ENCODE measurements around the gene CREB3L1.
"Not testable (repeated sequence)": the region's sequence is repeated elsewhere in the genome, so short reads cannot be mapped to it uniquely, and the experiment has no call there.

Gene CREB3L1

DNA sequence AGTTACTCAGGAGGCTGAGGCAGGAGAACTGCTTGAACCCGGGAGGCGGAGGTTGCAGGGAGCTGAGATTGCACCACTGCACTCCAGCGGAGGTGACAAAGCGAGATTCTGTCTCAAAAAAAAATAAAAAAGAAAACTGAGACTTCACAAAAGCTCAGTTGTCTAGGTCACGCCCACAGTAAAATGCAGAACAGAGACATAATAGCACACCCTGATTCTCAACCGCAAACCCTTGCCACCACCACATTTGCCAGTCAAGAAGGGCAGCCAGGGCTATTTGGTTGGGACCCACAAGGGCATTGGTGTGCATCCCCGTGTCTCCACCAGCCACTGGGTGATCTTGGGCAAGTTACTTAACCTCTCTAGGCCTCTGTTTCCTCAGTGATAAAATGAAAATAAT is 25.4 kb downstream of the CREB3L1 start:
- no peak for TF ChIP-seq FOXP2 (optimal IDR thresholded peaks at IDR 0.05; ENCODE audit: control extremely low read depth, extremely low read length, insufficient read depth)
- DNase-seq (ENCODE audit: low read depth, low spot score), result no peak
- no peaks in the 10 kb centered on the region for H3K9me3 ChIP-seq (ENCODE audit: low read depth, low read length)
- H3K36me3 ChIP-seq (ENCODE audit: insufficient read depth, low read length), result no peaks in the 10 kb centered on the region
- no peak overlapping the region for H3K4me3 ChIP-seq
- no peak overlapping the region for H3K9ac ChIP-seq (ENCODE audit: insufficient read length)
- no peak overlapping the region for H3K27ac ChIP-seq

DNA sequence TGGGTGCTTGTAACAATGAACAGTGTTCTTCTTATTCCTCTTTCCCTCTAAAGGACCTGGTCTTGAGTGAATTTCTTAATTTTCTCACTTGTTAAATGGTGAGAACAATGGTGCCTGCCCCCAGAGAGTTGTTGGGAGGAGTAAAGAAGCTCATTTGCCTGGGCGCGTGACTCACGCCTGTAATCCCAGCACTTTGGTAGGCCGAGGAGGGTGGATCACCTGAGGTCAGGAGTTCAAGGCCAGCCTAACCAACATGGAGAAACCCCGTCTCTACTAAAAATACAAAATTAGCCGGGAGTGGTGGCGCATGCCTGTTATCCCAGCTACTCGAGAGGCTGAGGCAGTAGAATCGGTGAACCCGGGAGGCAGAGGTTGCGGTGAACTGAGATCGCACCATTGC is 26.6 kb downstream of the CREB3L1 start:
- DNase-seq (ENCODE audit: low read depth, low spot score); H3K36me3 ChIP-seq (ENCODE audit: insufficient read depth, low read length); H3K27ac ChIP-seq; H3K4me3 ChIP-seq; H3K9me3 ChIP-seq (ENCODE audit: low read depth, low read length); H3K9ac ChIP-seq (ENCODE audit: insufficient read length): not testable (repeated sequence)

DNA sequence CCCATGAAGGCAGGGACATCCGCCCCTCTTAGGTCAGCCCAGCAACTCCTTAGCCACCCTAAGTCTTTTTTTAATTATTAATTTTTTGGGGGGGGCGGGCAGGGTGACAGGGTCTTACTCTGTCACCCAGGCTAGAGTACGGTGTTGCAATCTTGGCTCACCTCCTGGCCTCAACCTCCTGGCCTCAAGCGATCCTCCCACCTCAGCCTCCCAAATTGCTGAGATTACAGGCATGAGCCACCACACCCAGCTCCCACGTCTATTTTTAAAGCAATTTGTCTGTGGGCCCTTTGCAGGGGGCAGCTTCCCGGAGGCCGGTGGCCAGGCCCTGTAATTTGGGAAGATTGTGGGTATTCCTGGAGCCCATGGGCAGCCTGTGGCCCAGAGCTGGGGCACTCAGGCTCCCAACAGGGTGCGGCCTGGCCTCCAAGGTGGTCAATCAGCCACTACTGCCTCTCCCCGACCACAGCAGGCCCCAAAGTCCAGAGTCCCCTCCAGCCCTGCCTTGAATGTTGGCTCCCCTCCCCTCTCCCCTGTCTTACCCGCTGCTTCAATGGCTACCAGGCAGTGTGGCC is 27.2 kb downstream of the CREB3L1 start:
- Histone ChIP-seq H3K9me3 (ENCODE audit: low read depth, low read length) (no peaks in the 10 kb centered on the region), H3K9ac (ENCODE audit: insufficient read length) (no peak overlapping the region), H3K4me3 (no peak overlapping the region), H3K36me3 (ENCODE audit: insufficient read depth, low read length) (no peaks in the 10 kb centered on the region), H3K27ac (no peak overlapping the region)
- no peak for DNase-seq (ENCODE audit: low read depth, low spot score)
- TF ChIP-seq FOXP2 (optimal IDR thresholded peaks at IDR 0.05; ENCODE audit: control extremely low read depth, extremely low read length, insufficient read depth) (no peak), POLR2AphosphoS5 (IDR thresholded peaks at IDR 0.05; ENCODE audit: borderline replicate concordance, low read depth, low read length) (no peak), EZH2 (IDR thresholded peaks at IDR 0.05) (no peak)

- DNase-seq (ENCODE audit: low read depth, low spot score), result no peak
- H3K9me3 ChIP-seq (ENCODE audit: low read depth, low read length), result no peaks in the 10 kb centered on the region
- no peak overlapping the region for H3K9ac ChIP-seq (ENCODE audit: insufficient read length)
- H3K27ac ChIP-seq, result no peak overlapping the region
- H3K36me3 ChIP-seq (ENCODE audit: insufficient read depth, low read length), result no peaks in the 10 kb centered on the region
- H3K4me3 ChIP-seq, result no peak overlapping the region
- TF ChIP-seq FOXP2 (optimal IDR thresholded peaks at IDR 0.05; ENCODE audit: control extremely low read depth, extremely low read length, insufficient read depth), result no peak
- no peak for TF ChIP-seq POLR2AphosphoS5 (IDR thresholded peaks at IDR 0.05; ENCODE audit: borderline replicate concordance, low read depth, low read length)
- TF ChIP-seq EZH2 (IDR thresholded peaks at IDR 0.05), result no peak
Measured at GRCh38 chr11:46305295-46305694, 27.8 kb downstream of the CREB3L1 start.

DNA sequence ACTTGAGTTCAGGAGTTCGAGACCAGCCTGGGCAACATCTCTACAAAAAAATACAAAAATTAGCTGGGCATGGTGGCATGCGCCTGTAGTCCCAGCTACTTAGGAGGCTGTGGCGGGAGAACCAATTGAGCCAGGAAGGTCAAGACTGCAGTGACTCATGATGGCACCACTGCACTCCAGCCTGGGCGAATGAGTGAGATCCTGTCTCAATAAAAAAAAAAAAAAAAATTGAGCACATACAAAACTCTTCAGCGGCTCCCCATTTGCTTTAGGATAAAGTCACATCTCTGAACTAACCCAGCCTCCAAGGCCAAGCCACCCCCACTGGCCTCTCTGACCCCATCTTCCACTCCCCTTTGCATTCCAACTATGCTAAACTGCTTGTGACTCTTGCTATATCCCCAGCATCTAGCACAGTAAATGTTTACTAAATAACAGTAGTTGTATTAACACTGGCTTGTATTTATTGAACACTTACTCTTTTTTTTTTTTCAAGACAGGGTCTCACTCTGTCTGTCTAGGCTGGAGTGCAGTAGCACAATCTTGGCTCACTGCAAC is 28.9 kb downstream of the CREB3L1 start:
- TF ChIP-seq POLR2AphosphoS5 (IDR thresholded peaks at IDR 0.05; ENCODE audit: borderline replicate concordance, low read depth, low read length) (no peak), FOXP2 (optimal IDR thresholded peaks at IDR 0.05; ENCODE audit: control extremely low read depth, extremely low read length, insufficient read depth) (no peak), EZH2 (IDR thresholded peaks at IDR 0.05) (no peak)
- no peak for DNase-seq (ENCODE audit: low read depth, low spot score)
- H3K9me3 ChIP-seq (ENCODE audit: low read depth, low read length), result no peaks in the 10 kb centered on the region
- no peak overlapping the region for H3K9ac ChIP-seq (ENCODE audit: insufficient read length)
- H3K36me3 ChIP-seq (ENCODE audit: insufficient read depth, low read length), result no peaks in the 10 kb centered on the region
- no peak overlapping the region for H3K27ac ChIP-seq
- H3K4me3 ChIP-seq, result no peak overlapping the region

GRCh38 chr11:46307369-46307768 is 29.9 kb downstream of the CREB3L1 start:
- Histone ChIP-seq H3K36me3 (ENCODE audit: insufficient read depth, low read length) (no peaks in the 10 kb centered on the region), H3K9me3 (ENCODE audit: low read depth, low read length) (no peaks in the 10 kb centered on the region), H3K27ac (no peak overlapping the region), H3K9ac (ENCODE audit: insufficient read length) (no peak overlapping the region), H3K4me3 (no peak overlapping the region)
- no peak for DNase-seq (ENCODE audit: low read depth, low spot score)
- TF ChIP-seq POLR2AphosphoS5 (IDR thresholded peaks at IDR 0.05; ENCODE audit: borderline replicate concordance, low read depth, low read length) (no peak), FOXP2 (optimal IDR thresholded peaks at IDR 0.05; ENCODE audit: control extremely low read depth, extremely low read length, insufficient read depth) (no peak), EZH2 (IDR thresholded peaks at IDR 0.05) (no peak)

DNA sequence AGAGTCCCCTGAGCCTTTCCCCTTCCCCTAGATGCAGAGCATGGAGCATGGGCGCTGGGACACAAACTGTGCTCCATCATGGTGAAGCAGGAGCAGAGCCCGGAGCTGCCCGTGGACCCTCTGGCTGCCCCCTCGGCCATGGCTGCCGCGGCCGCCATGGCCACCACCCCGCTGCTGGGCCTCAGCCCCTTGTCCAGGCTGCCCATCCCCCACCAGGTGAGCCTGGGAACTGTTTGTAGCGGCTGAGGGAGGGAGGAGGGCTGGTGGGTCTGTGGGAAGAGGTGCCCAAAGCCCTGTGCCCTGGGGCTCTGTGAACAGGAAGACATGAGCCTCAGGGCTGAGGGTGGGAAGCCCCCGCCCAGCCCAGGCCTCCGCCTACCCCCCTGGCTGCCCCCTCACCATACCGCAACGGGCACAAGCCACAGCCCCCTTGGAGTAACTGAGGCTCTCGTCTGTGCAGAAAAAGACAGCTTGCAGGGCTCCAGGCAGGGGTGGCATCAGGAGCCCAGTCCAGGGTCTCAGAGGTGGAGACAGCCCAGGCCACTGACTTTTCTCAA is 30.4 kb downstream of the CREB3L1 start:
- TF ChIP-seq EZH2 (IDR thresholded peaks at IDR 0.05), result no peak
- TF ChIP-seq POLR2AphosphoS5 (IDR thresholded peaks at IDR 0.05; ENCODE audit: borderline replicate concordance, low read depth, low read length), result no peak
- no peak for TF ChIP-seq FOXP2 (optimal IDR thresholded peaks at IDR 0.05; ENCODE audit: control extremely low read depth, extremely low read length, insufficient read depth)
- DNase-seq (ENCODE audit: low read depth, low spot score), result no peak
- H3K36me3 ChIP-seq (ENCODE audit: insufficient read depth, low read length), result no peaks in the 10 kb centered on the region
- H3K4me3 ChIP-seq, result no peak overlapping the region
- H3K9me3 ChIP-seq (ENCODE audit: low read depth, low read length), result no peaks in the 10 kb centered on the region
- H3K27ac ChIP-seq, result no peak overlapping the region
- no peak overlapping the region for H3K9ac ChIP-seq (ENCODE audit: insufficient read length)

DNA sequence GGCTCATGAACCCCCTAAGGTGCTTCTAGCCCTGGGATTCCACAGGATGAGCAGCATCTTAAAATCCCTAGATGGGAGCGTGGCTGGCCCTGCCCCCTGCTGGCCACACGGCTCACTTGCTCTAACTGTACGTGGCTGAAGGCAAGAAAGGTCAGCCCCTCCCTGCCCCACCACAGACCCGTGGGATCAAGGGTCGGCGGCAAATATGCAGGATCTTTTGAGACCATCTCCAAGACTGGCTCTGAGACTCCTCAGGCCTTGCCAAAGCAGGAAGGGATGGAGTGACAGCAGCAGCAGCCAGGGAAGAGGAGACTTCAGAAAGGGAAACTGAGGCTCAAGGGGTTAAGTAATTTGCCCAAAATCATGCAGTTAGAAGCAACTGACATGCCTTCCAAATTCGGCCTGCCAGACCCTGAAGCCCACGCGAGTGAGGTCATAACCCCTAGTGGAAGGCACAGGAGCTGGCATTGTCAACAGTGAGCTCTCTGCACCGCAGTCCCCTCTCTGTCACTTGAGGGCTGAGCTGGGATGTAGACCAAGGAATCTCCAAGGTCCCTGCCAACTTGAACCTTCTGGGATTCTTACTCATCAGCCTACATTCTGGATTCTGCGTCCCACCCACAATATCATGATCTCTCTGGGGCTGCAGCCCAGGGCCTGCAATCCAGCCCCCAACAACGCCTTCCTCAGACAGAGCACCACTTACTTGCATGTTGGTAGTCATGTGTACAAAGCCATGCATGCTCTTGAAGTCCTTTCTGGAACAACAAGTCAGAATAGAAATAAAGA is 31.4 kb downstream of the CREB3L1 start:
- DNase-seq (ENCODE audit: low read depth, low spot score), result no peak
- H3K4me3 ChIP-seq, result no peak overlapping the region
- no peak overlapping the region for H3K9ac ChIP-seq (ENCODE audit: insufficient read length)
- H3K9me3 ChIP-seq (ENCODE audit: low read depth, low read length), result no peaks in the 10 kb centered on the region
- H3K27ac ChIP-seq, result no peak overlapping the region
- TF ChIP-seq FOXP2 (optimal IDR thresholded peaks at IDR 0.05; ENCODE audit: control extremely low read depth, extremely low read length, insufficient read depth) (no peak), POLR2AphosphoS5 (IDR thresholded peaks at IDR 0.05; ENCODE audit: borderline replicate concordance, low read depth, low read length) (no peak), EZH2 (IDR thresholded peaks at IDR 0.05) (no peak)
- H3K36me3 ChIP-seq (ENCODE audit: insufficient read depth, low read length), result no peaks in the 10 kb centered on the region

Data from SK-N-MC (cell line).